HFF-Myc (cell line): ENCODE results near the gene PSMD5.

Source experiments
- DNase-seq: peaks from one replicate; pipeline ENCODE4 v3.0.0-alpha.2; 2011; ENCODE audit warnings: low read depth; ENCODE audit errors: extremely low read depth
- H3K4me3 ChIP-seq: replicated peaks from 2 replicates; pipeline ENCODE4 v1.5.1; 2011; ENCODE audit warnings: low read depth, mild to moderate bottlenecking, control low read depth, low read length
- CTCF ChIP-seq: IDR thresholded peaks from 2 replicates; pipeline ENCODE4 v1.5.1; 2012; ENCODE audit warnings: mild to moderate bottlenecking, low read depth, low read length, control low read depth; ENCODE audit errors: missing control alignments

The PSMD5 gene

GRCh38 chr9:120874226-120875194 lies 31.8 kb upstream of the PSMD5 start:
- no peak overlapping the region for H3K4me3 ChIP-seq
- no peak for TF ChIP-seq CTCF
- no peak for DNase-seq

DNA sequence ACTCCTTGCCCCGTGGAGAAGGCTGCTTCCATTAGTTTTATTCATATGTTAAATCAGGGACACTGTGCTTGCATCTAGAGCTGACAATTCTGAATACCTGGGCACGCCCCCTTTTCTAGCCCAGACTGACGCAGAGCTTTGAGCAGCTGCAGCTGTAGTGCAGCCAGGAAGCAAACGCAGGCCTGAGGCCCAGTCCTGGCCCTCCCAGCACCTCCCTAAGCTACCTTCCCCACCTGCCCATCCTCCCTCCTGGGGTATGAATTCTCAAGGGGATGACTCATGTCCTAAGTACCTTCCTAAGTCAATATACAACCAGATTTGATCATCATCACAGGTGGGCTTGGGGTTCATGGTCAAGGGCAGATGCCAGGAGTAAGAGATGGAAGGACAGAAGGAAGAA lies 30.8 kb upstream of the PSMD5 start:
- no peak for TF ChIP-seq CTCF
- H3K4me3 ChIP-seq = no peak overlapping the region
- no peak for DNase-seq

GRCh38 chr9:120872791-120873502 lies 30.2 kb upstream of the PSMD5 start:
- TF ChIP-seq CTCF = no peak
- no peak for DNase-seq
- no peak overlapping the region for H3K4me3 ChIP-seq

DNA sequence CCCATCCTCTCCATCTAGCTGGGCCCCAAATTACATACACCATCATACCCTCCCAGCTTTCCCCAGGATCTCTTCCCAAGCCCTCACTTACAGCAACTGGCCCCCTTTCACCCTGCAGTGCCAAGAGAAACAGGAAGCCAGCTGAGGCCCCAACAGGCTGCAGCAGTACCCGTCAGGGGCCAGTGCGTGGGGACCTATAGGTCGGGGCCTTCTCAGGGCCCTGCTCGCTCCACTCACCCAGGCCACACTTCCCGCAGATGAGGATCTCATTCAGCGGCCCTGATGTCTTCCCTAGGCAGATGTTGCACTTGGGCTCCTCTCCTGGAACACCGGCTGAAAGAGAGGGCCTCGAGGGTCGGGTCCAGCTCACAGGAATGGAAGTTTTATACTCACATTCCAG lies 27.5 kb upstream of the PSMD5 start:
- DNase-seq = no peak
- H3K4me3 ChIP-seq = no peak overlapping the region
- no peak for TF ChIP-seq CTCF

GRCh38 chr9:120869726-120870125 lies 27.0 kb upstream of the PSMD5 start:
- no peak for DNase-seq
- H3K4me3 ChIP-seq = no peak overlapping the region
- TF ChIP-seq CTCF = no peak

- H3K4me3 ChIP-seq = peak overlapping the region; percentile 35
- no peak for DNase-seq
- no peak for TF ChIP-seq CTCF
Measured at GRCh38 chr9:120869360-120869687, 26.6 kb upstream of the PSMD5 start.
